GM19240 (cell line): ENCODE data around the gene COL23A1.
"Not testable (repeated sequence)": the region's sequence is repeated elsewhere in the genome, so short reads cannot be mapped to it uniquely, and the experiment has no call there.

Source experiments
- DNase-seq: peaks from one replicate; pipeline ENCODE4 v3.0.0; 2011; ENCODE audit warnings: low spot score; ENCODE audit not compliant: insufficient read length

COL23A1 gene

GRCh38 chr5:178309271-178310013, 280.8 kb downstream of the COL23A1 start:
- no peak for DNase-seq

GRCh38 chr5:178308541-178309092, 281.6 kb downstream of the COL23A1 start:
- DNase-seq = no peak

- DNase-seq = no peak
These were observed 282.7 kb downstream of the COL23A1 start for GRCh38 chr5:178307267-178308045.

- DNase-seq = no peak
These were observed 283.6 kb downstream of the COL23A1 start for GRCh38 chr5:178306430-178307225.

GRCh38 chr5:178305801-178306200, 284.4 kb downstream of the COL23A1 start:
- no peak for DNase-seq

- DNase-seq = no peak
These were observed 285.2 kb downstream of the COL23A1 start for GRCh38 chr5:178304761-178305645.

- no peak for DNase-seq
These were observed 286.2 kb downstream of the COL23A1 start for GRCh38 chr5:178304016-178304415.

- DNase-seq = not testable (repeated sequence)
These were observed 287.9 kb downstream of the COL23A1 start for GRCh38 chr5:178302321-178302720.

- no peak for DNase-seq
These were observed 288.6 kb downstream of the COL23A1 start for GRCh38 chr5:178301641-178302040.

- DNase-seq = no peak
These were observed 291.8 kb downstream of the COL23A1 start for GRCh38 chr5:178298283-178298807.

GRCh38 chr5:178297751-178298150, 292.4 kb downstream of the COL23A1 start:
- no peak for DNase-seq

- DNase-seq = no peak
These were observed 294.1 kb downstream of the COL23A1 start for GRCh38 chr5:178296066-178296465.

GRCh38 chr5:178295589-178295988, 294.6 kb downstream of the COL23A1 start:
- no peak for DNase-seq

- DNase-seq = no peak
These were observed 296.4 kb downstream of the COL23A1 start for GRCh38 chr5:178293815-178294214.

- DNase-seq = no peak
These were observed 296.8 kb downstream of the COL23A1 start for GRCh38 chr5:178293400-178293799.

GRCh38 chr5:178292826-178293205, 297.4 kb downstream of the COL23A1 start:
- DNase-seq = no peak

GRCh38 chr5:178291969-178292825, 298.0 kb downstream of the COL23A1 start:
- DNase-seq = no peak

- DNase-seq = no peak
These were observed 299.0 kb downstream of the COL23A1 start for GRCh38 chr5:178291161-178291561.

GRCh38 chr5:178290376-178290775, 299.8 kb downstream of the COL23A1 start:
- DNase-seq = no peak
